ENCODE measurements around the gene ANO4.

The ANO4 gene

GRCh38 chr12:101165319-101165718, 370.7 kb downstream of the ANO4 start:
- H3K14ac ChIP-seq (ENCODE audit: low read length), result no peak overlapping the region
- no peak overlapping the region for H3K9ac ChIP-seq (ENCODE audit: low read length)
- WGBS (ENCODE audit: extremely low coverage, insufficient coverage, insufficient read length), result no CpG with 5 or more reads among the region's 4 CpGs

DNA sequence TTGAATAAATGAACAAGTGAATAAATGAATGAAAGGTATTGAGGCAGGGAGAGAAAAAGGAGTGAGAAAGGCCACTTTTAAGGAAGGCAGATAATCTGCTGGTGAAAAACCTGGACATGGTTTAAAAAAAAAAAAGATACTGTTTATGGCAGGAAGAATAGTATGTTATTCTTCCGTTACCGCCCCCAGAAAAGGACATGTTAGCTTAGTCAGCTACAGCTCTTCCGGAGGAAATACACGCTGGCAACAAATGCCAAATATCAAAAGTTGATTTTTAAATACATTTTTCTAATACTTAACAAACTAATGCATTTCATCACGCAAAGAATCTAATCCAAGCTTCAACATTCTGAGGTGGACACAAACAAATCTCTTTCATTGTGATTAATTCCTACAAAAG, 372.3 kb downstream of the ANO4 start:
- Histone ChIP-seq H2AK5ac (ENCODE audit: low read length) (no peak overlapping the region), H3K79me2 (ENCODE audit: control insufficient read depth, insufficient read depth, low read length, poor library complexity) (no peaks in the 10 kb centered on the region), H3K27me3 (ENCODE audit: insufficient read depth, low read length) (no peaks in the 10 kb centered on the region), H4K12ac (ENCODE audit: low read depth, low read length) (no peak overlapping the region), H2BK120ac (ENCODE audit: insufficient read depth, low read length, poor library complexity) (no peak overlapping the region), H3K4me3 (ENCODE audit: low read depth, low read length) (no peak overlapping the region), H3K14ac (ENCODE audit: low read length) (no peak overlapping the region), H3K23ac (ENCODE audit: low read length) (no peak overlapping the region), H2BK12ac (ENCODE audit: low read length) (no peak overlapping the region), H3K9ac (ENCODE audit: low read length) (no peak overlapping the region), H3K4ac (ENCODE audit: low read depth, low read length) (no peak overlapping the region), H3K4me2 (ENCODE audit: low read length) (no peak overlapping the region), H3K27ac (ENCODE audit: low read depth, low read length) (no peak overlapping the region), H3K36me3 (ENCODE audit: control insufficient read depth in 1 of 2, insufficient read depth in 2 of 2, low read length in 2 of 2) (no peaks in the 10 kb centered on the region), H4K91ac (ENCODE audit: low read depth, low read length) (no peak overlapping the region), H3K18ac (ENCODE audit: low read length) (no peak overlapping the region), H3K4me1 (ENCODE audit: control insufficient read depth in 1 of 2, insufficient read depth in 2 of 2, low read length in 2 of 2) (peaks cover 0 to 2% of the 10 kb centered on the region in 2 experiments), H3K79me1 (ENCODE audit: low read length) (no peaks in the 10 kb centered on the region), H3K9me3 (ENCODE audit: insufficient read depth, low read depth, low read length) (no peaks in the 10 kb centered on the region), H2BK5ac (ENCODE audit: low read depth, low read length, poor library complexity) (no peak overlapping the region), H4K8ac (ENCODE audit: low read depth, low read length) (no peak overlapping the region), H2AFZ (ENCODE audit: insufficient read depth, low read length, poor library complexity) (no peak overlapping the region)
- no peak for DNase-seq
- 100% methylated on average over 1 of the region's 5 CpGs for WGBS (ENCODE audit: extremely low coverage, insufficient coverage, insufficient read length)

More at GRCh38 chr12:101165319-101165718, 370.7 kb downstream of the ANO4 start:
- no peaks in the 10 kb centered on the region for H3K9me3 ChIP-seq (ENCODE audit: insufficient read depth, low read depth, low read length)
- no peak for DNase-seq
- H3K4me1 ChIP-seq (ENCODE audit: control insufficient read depth in 1 of 2, insufficient read depth in 2 of 2, low read length in 2 of 2), result peaks cover 0 to 2% of the 10 kb centered on the region in 2 experiments
- H3K4me2 ChIP-seq (ENCODE audit: low read length), result no peak overlapping the region
- H2BK12ac ChIP-seq (ENCODE audit: low read length), result no peak overlapping the region
- H3K27ac ChIP-seq (ENCODE audit: low read depth, low read length), result no peak overlapping the region
- H3K79me1 ChIP-seq (ENCODE audit: low read length), result no peaks in the 10 kb centered on the region
- no peaks in the 10 kb centered on the region for H3K36me3 ChIP-seq (ENCODE audit: control insufficient read depth in 1 of 2, insufficient read depth in 2 of 2, low read length in 2 of 2)
- no peak overlapping the region for H4K12ac ChIP-seq (ENCODE audit: low read depth, low read length)
- H3K79me2 ChIP-seq (ENCODE audit: control insufficient read depth, insufficient read depth, low read length, poor library complexity), result no peaks in the 10 kb centered on the region
- no peak overlapping the region for H4K8ac ChIP-seq (ENCODE audit: low read depth, low read length)
- H2BK120ac ChIP-seq (ENCODE audit: insufficient read depth, low read length, poor library complexity), result no peak overlapping the region
- no peak overlapping the region for H2AK5ac ChIP-seq (ENCODE audit: low read length)
- H2BK5ac ChIP-seq (ENCODE audit: low read depth, low read length, poor library complexity), result no peak overlapping the region
- H3K18ac ChIP-seq (ENCODE audit: low read length), result no peak overlapping the region
- no peak overlapping the region for H3K4ac ChIP-seq (ENCODE audit: low read depth, low read length)
- H3K4me3 ChIP-seq (ENCODE audit: low read depth, low read length), result no peak overlapping the region
- no peak overlapping the region for H4K91ac ChIP-seq (ENCODE audit: low read depth, low read length)
- H3K27me3 ChIP-seq (ENCODE audit: insufficient read depth, low read length), result no peaks in the 10 kb centered on the region
- H2AFZ ChIP-seq (ENCODE audit: insufficient read depth, low read length, poor library complexity), result no peak overlapping the region
- no peak overlapping the region for H3K23ac ChIP-seq (ENCODE audit: low read length)

- Histone ChIP-seq H3K27ac (ENCODE audit: low read depth, low read length) (no peak overlapping the region), H3K4ac (ENCODE audit: low read depth, low read length) (no peak overlapping the region), H3K79me1 (ENCODE audit: low read length) (no peaks in the 10 kb centered on the region), H3K4me1 (ENCODE audit: control insufficient read depth in 1 of 2, insufficient read depth in 2 of 2, low read length in 2 of 2) (peaks cover 0 to 2% of the 10 kb centered on the region in 2 experiments), H3K4me3 (ENCODE audit: low read depth, low read length) (no peak overlapping the region), H2AFZ (ENCODE audit: insufficient read depth, low read length, poor library complexity) (no peak overlapping the region), H4K91ac (ENCODE audit: low read depth, low read length) (no peak overlapping the region), H3K23ac (ENCODE audit: low read length) (no peak overlapping the region), H3K79me2 (ENCODE audit: control insufficient read depth, insufficient read depth, low read length, poor library complexity) (no peaks in the 10 kb centered on the region), H2BK120ac (ENCODE audit: insufficient read depth, low read length, poor library complexity) (no peak overlapping the region), H3K4me2 (ENCODE audit: low read length) (no peak overlapping the region), H2BK12ac (ENCODE audit: low read length) (no peak overlapping the region), H3K9me3 (ENCODE audit: insufficient read depth, low read depth, low read length) (no peaks in the 10 kb centered on the region), H3K27me3 (ENCODE audit: insufficient read depth, low read length) (no peaks in the 10 kb centered on the region), H4K8ac (ENCODE audit: low read depth, low read length) (no peak overlapping the region), H3K14ac (ENCODE audit: low read length) (no peak overlapping the region), H3K9ac (ENCODE audit: low read length) (no peak overlapping the region), H3K18ac (ENCODE audit: low read length) (no peak overlapping the region), H2BK5ac (ENCODE audit: low read depth, low read length, poor library complexity) (no peak overlapping the region), H4K12ac (ENCODE audit: low read depth, low read length) (no peak overlapping the region), H2AK5ac (ENCODE audit: low read length) (no peak overlapping the region), H3K36me3 (ENCODE audit: control insufficient read depth in 1 of 2, insufficient read depth in 2 of 2, low read length in 2 of 2) (no peaks in the 10 kb centered on the region)
- DNase-seq, result no peak
- no CpG with 5 or more reads among the region's 5 CpGs for WGBS (ENCODE audit: extremely low coverage, insufficient coverage, insufficient read length)
Observed at GRCh38 chr12:101168001-101168400, 373.4 kb downstream of the ANO4 start.

- H3K4ac ChIP-seq (ENCODE audit: low read depth, low read length), result no peak overlapping the region
- no peak overlapping the region for H4K12ac ChIP-seq (ENCODE audit: low read depth, low read length)
- no peak overlapping the region for H2AK5ac ChIP-seq (ENCODE audit: low read length)
- no peak overlapping the region for H4K8ac ChIP-seq (ENCODE audit: low read depth, low read length)
- no peak overlapping the region for H3K23ac ChIP-seq (ENCODE audit: low read length)
- no peak overlapping the region for H3K4me2 ChIP-seq (ENCODE audit: low read length)
- no CpG with 5 or more reads among the region's 5 CpGs for WGBS (ENCODE audit: extremely low coverage, insufficient coverage, insufficient read length)
- peak; percentile 23 to 41 for DNase-seq
- no peak overlapping the region for H4K91ac ChIP-seq (ENCODE audit: low read depth, low read length)
- H3K27ac ChIP-seq (ENCODE audit: low read depth, low read length), result no peak overlapping the region
- no peak overlapping the region for H3K14ac ChIP-seq (ENCODE audit: low read length)
- H2BK120ac ChIP-seq (ENCODE audit: insufficient read depth, low read length, poor library complexity), result no peak overlapping the region
- no peak overlapping the region for H2BK5ac ChIP-seq (ENCODE audit: low read depth, low read length, poor library complexity)
- H3K27me3 ChIP-seq (ENCODE audit: insufficient read depth, low read length), result no peaks in the 10 kb centered on the region
- H3K4me1 ChIP-seq (ENCODE audit: control insufficient read depth in 1 of 2, insufficient read depth in 2 of 2, low read length in 2 of 2), result no peaks in the 10 kb centered on the region
- H3K9ac ChIP-seq (ENCODE audit: low read length), result no peak overlapping the region
- H2AFZ ChIP-seq (ENCODE audit: insufficient read depth, low read length, poor library complexity), result no peak overlapping the region
- H2BK12ac ChIP-seq (ENCODE audit: low read length), result no peak overlapping the region
- H3K9me3 ChIP-seq (ENCODE audit: insufficient read depth, low read depth, low read length), result no peaks in the 10 kb centered on the region
- H3K79me1 ChIP-seq (ENCODE audit: low read length), result no peaks in the 10 kb centered on the region
- H3K36me3 ChIP-seq (ENCODE audit: control insufficient read depth in 1 of 2, insufficient read depth in 2 of 2, low read length in 2 of 2), result no peaks in the 10 kb centered on the region
- no peaks in the 10 kb centered on the region for H3K79me2 ChIP-seq (ENCODE audit: control insufficient read depth, insufficient read depth, low read length, poor library complexity)
- no peak overlapping the region for H3K18ac ChIP-seq (ENCODE audit: low read length)
- H3K4me3 ChIP-seq (ENCODE audit: low read depth, low read length), result peak overlapping the region; percentile 37
Observed at GRCh38 chr12:101172316-101172715, 377.7 kb downstream of the ANO4 start.

Data from trophoblast cell (in vitro differentiated cells and primary cell).